Middle frontal gyrus (tissue), 1 donor: ENCODE results near the gene TSEN2.
A peak's percentile ranks its signal among the peaks of the same experiment; 100 is the strongest.
"Not testable (repeated sequence)": the region's sequence is repeated elsewhere in the genome, so short reads cannot be mapped to it uniquely, and the experiment has no call there.

Experiments
- DNase-seq: peaks from one replicate; pipeline ENCODE4 v3.0.0-alpha.2; 2015; ENCODE audit warnings: low spot score; ENCODE audit errors: extremely low spot score

Gene TSEN2

DNA sequence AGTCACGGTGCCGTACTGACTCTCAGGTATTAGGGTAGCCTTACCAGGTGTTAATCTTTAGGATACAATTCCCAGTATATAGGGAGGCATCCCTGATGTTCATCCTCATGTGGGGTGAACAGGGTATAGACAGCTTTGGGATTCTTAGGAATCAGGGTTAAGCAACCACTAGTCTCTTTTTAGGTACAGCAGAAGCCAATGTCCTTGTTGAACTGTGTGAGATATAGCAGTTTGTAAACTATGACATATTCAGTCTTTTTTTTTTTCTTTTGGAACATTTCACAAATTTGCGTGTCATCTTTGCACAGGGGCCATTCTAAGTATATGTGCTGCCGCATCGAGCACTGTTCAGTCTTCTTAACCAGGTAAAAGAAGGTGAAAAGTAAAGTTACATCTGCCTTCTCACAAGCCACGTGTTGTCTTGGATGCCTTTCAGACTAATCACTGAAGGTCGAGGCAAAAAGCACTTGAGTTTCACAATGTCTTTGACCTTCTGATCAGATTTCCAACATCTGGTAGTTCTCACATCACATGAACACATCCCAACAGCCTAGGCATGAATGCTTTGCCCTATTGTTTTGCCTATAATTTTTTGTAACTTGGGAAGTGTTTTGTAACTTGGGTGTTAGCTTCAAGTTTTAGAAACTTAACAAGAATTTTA, 17.2 kb downstream of the TSEN2 start:
- no peak for DNase-seq

GRCh38 chr3:12503126-12503957, 19.1 kb downstream of the TSEN2 start:
- DNase-seq: no peak

GRCh38 chr3:12506201-12506709, 22.0 kb downstream of the TSEN2 start:
- no peak for DNase-seq

DNA sequence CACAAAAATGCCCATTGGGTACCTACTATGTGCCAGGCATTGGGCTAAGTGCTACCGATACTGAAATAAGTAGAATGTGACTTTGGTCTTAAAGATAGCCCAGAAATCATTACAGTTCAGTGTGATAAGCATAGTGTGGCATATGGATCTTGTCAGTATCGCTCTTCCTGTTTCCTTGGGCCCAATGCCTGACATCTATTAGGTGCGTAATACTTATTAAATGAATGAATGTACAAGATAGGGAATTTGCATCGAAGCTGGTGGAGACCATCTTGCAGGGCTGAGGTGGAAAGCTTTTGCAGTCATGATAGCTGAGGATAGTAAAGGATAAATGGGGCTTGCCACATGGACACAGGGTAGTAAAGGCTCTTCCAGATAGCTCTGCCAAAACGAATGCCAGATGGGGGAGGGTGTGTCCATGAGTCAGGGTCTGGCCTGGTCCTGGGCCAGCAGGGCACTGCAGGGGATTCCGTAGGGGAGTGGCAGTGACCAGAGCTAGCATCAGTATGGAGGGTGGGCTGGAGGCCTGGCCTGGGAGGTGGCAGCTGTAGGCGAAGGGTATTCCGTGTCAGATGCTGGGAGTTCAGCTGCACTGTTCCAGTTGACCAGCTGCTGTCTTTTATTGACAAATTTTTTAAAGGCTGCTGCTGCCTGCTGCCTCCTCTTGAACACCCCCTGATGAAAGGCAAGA, 23.5 kb downstream of the TSEN2 start:
- no peak for DNase-seq

DNA sequence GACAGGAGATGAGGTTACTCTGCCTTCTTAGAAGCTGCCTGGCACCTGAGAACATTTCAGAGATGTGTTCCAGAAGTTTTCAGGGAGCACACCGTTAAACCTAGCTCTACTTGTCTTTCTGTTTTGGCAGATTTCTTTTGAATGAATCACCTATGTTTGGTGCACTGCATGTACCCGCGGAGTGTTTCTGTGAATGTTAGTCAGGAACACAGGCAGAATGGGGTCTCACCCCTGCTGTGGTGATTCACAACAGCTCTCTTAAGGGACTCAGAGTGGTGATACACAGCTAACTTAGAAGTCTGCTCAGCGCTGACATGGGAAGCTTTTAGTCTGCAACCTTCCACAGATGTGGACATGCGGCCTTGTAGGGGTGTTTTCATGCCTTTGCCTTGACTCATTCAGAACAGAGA, 24.0 kb downstream of the TSEN2 start:
- DNase-seq: no peak

- no peak for DNase-seq
These were observed 25.2 kb downstream of the TSEN2 start for GRCh38 chr3:12509466-12509865.

DNA sequence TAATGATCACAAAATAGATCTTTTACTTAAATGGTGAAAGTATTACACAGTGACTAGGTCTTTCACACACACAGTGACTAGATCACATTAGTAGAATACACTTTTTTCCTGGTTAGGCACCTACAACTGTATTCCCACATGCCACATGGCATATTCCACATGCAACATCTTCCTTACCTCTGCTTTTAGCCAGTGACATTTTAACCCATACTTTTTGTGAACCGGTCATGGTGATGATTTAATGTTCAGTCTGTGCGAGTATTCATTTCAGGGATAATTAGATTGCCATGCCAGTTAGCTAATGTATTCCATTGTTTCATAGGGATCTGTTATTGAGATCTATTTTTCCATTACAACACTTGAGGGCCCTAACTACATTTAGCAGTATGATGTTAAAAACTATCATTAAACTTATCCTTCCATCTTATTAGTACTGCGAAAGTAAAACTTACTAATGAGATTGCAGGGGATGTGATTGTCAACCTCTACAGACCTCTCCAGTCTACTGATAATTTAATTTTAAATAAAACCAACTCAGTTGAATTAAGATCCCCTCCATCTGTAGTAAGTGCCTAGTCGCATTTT, 28.3 kb downstream of the TSEN2 start:
- DNase-seq: no peak

- DNase-seq: no peak
These were observed 29.6 kb downstream of the TSEN2 start for GRCh38 chr3:12513694-12514446.

GRCh38 chr3:12515631-12516030, 31.4 kb downstream of the TSEN2 start:
- no peak for DNase-seq

- no peak for DNase-seq
These were observed 32.6 kb downstream of the TSEN2 start for GRCh38 chr3:12516873-12517272.

GRCh38 chr3:12518261-12519028, 34.2 kb downstream of the TSEN2 start:
- DNase-seq: no peak

DNA sequence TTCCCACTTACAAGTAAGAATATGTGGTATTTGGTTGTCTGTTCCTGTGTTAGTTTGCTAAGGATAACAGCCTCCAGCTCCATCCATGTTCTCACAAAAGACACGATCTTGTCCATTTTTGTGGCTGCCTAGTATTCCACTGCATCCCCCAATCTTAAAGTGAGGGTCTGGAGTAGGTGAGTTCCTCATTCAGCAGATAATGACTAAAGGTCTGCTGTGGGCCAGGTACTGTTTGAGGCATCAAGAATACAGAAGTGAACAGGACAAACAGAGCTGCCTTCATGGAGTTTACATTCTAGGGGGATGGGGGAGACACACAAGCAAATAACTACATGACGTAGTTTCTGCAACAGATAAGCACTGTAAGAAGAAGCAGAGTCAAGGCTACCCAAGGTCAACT, 36.7 kb downstream of the TSEN2 start:
- no peak for DNase-seq

GRCh38 chr3:12522721-12523120, 38.4 kb downstream of the TSEN2 start:
- no peak for DNase-seq

DNA sequence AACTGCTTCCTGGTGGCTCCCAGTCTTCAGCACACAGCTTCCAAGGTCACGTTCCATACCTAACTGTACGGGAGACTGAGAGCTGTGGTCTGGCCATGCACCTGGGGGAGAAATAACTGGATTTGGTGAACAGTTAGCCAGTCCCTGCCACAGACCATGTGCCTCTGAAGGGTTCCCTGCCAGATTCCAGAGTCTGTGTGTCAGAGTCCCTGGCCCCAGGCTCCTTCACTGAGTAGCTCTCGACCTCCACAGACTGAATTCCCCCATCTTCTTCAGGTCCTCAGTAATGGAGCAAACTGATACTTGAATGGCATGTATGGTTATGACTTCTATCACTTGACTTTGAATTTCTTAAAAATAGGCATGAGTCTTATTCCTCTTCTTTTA, 43.5 kb downstream of the TSEN2 start:
- no peak for DNase-seq

DNA sequence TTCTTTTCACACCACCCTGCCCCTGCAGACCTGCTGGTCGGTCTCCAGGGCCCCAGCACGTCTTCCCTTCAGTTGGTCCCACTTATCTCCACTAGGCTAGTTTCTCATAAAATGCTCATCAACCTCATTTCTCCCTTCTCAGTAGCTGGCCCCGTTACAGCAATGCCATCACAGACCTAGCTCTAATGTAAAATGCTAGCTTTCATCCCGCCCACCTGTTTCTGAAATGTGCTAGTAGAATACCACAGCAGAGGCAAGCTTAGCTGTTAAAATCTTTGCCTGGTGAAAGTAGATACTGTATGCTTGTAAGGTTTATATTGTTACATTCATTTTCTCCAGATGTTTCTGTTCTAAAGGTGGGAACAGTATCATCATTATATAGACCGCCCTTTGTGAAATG, 47.9 kb downstream of the TSEN2 start:
- peak; percentile 29 for DNase-seq

DNA sequence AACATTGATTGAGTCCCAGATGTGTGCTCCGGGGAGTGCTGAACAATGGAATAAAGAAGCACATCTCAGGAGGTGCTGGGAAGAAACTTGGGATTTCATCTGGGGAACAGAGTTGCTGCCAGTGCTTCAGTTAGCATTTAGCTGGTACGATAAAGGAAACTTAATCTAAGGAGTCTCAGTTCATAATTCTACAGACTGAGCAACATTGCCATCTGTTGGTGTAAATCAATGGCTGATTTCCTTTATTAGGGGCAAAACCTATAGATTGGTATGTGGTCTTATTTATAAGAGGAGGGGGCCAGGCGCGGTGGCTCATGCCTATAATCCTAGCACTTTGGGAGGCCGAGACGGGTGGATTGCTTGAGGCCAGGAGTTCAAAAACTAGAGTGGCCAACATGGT, 52.1 kb downstream of the TSEN2 start:
- DNase-seq: no peak

DNA sequence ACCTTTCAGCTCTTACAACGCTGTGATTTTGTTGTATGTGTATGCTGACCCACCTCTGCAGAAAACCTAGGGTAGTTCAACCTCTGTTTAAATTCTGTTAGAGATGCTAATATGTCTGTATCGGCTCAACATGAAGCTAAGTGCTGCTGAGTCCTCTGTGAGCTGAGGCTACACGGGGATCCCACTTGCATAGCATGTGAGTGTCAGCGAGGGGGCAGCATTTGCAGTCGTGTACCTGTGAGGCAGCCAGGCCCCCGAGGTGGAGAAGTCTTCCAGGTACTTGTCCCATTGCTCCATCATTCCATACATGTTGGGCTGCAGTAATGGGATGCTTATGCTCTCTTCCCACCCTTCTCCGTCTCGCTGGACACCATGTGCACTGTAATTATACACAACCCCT, 57.3 kb downstream of the TSEN2 start:
- no peak for DNase-seq

- not testable (repeated sequence) for DNase-seq
These were observed 59.2 kb downstream of the TSEN2 start for GRCh38 chr3:12543497-12543896.

DNA sequence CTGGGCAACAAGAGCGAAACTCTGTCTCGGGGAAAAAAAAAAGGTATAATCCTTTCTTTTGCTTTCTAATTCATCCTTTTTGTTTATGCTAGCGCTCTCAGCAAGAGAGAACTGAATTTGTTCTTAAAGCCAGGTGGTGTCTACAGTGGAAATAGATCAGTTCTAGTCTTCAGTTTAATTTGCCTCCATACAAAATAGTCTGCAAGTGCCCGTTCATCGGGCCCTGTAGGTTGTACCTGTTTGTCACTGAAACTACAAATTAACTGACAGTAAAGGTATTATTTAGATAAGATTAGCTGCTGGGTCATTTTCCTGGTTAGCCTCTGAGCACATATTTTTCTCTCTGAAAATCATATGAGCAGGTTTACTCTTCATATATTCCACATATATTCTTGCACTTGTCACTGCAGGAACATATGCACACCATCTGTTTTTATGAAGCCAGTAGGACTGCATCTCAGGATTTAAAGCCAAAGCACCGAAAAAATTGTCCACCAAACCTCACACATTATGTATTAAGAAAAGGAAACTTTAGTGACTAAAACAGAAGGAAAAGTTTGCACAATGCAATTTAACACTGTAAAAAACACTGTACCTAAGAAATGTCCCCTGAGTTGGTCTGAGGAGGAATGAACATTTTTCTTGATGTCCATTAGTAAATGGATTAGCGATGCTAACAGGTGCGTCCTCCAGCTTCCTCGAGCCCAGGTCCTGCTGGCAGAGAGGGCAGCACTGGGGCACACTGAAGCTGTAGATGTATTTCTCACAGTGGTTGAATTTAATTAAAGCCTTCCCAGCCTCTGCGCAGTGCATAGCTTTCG, 60.6 kb downstream of the TSEN2 start:
- no peak for DNase-seq

GRCh38 chr3:12545473-12545791, 61.2 kb downstream of the TSEN2 start, which contains the start of gene MKRN2OS:
Gene MKRN2OS (minus strand): TSS chr3:12545499. CDS start chr3:12545464, 35 bp downstream.
- no peak for DNase-seq
